Prostate gland (tissue), 2 donors: Measurements from ENCODE around the gene SYNPR. TPM values are rescaled to one million over a fixed set of nuclear protein-coding genes. Genes with fewer than 3 reads are reported as not detected.

ENCODE experiments used
- DNase-seq: peaks from one replicate; pipeline ENCODE4 v3.0.0-alpha.2; 2019; ENCODE audit warnings: low spot score
- H3K27ac ChIP-seq, 2 donors: fragments of 200-600 bp; sonication (generic); 2 replicates each; pipeline ENCODE4 v1.5.1; 2017 to 2019
- H3K27me3 ChIP-seq: fragments of 200-600 bp; sonication (generic); replicated peaks from 2 replicates; pipeline ENCODE4 v1.5.1; 2019; ENCODE audit not compliant: insufficient read depth
- H3K36me3 ChIP-seq, 2 donors: fragments of 200-600 bp; sonication (generic); 1 replicate in 1 of 2; 2 replicates in 1 of 2; pipeline versions ENCODE4 v1.5.1 to v1.8.1; 2017 to 2019
- H3K4me1 ChIP-seq: fragments of 200-600 bp; sonication (generic); replicated peaks from 2 replicates; pipeline ENCODE4 v1.5.1; 2019
- H3K4me3 ChIP-seq, 2 donors: fragments of 200-600 bp; sonication (generic); 2 replicates each; pipeline ENCODE4 v1.5.1; 2017 to 2019
- H3K9me3 ChIP-seq: fragments of 200-600 bp; sonication (generic); 2 replicates; pipeline ENCODE4 v1.5.1; 2017
- CTCF ChIP-seq, 4 experiments: fragments of 200-600 bp in 2 of 4; fragments of 450-650 bp in 2 of 4; sonication (generic) in 2 of 4; IDR thresholded peaks; 1 replicate in 3 of 4; 2 replicates in 1 of 4; pipeline ENCODE4 v1.5.1; 2016 to 2019; ENCODE audit warnings: antibody characterized with exemption in 4 of 4, mild to moderate bottlenecking in 2 of 4, moderate library complexity in 2 of 4
- POLR2A ChIP-seq: fragments of 450-650 bp; IDR thresholded peaks from one replicate; pipeline ENCODE4 v1.6.1; 2016; ENCODE audit warnings: antibody characterized with exemption, mild to moderate bottlenecking
- POLR2AphosphoS5 ChIP-seq: sonication (generic); formaldehyde crosslinking; IDR thresholded peaks from one replicate; pipeline ENCODE4 v1.6.1; 2017; ENCODE audit warnings: antibody characterized with exemption
- WGBS: methylation state at CpG from one replicate; pipeline ENCODE4 v1.1.5; 2018; 5-methylcytosine and 5-hydroxymethylcytosine counted together
- intact Hi-C: fragments of 100-400 bp; cut with DNase I; formaldehyde crosslinking; loops from one replicate; pipeline ENCODE4 v1.14.2; 2022
- total RNA-seq, 2 donors: library from RNA; depleted of rRNA; stranded (reverse); fragments of >200 nt; gene quantifications; one replicate each; pipeline ENCODE4 v1.1.0, GENCODE V29; 2016

Gene SYNPR
- total RNA-seq, 2 donors from 2014 or later, result not detected

- Histone ChIP-seq H3K27ac (no peak overlapping the region), H3K4me1 (no peaks in the 10 kb centered on the region), H3K27me3 (no peaks in the 10 kb centered on the region), H3K9me3 (no peaks in the 10 kb centered on the region), H3K36me3 (no peaks in the 10 kb centered on the region), H3K4me3 (no peak overlapping the region)
- TF ChIP-seq CTCF (IDR thresholded peaks at IDR 0.05) (no peak), POLR2AphosphoS5 (no peak), POLR2A (no peak)
- intact Hi-C loops, result no loop called here
- DNase-seq, result no peak
- 77% methylated on average over 3 of the region's 3 CpGs for WGBS
Observed at GRCh38 chr3:63387568-63387967, 109.5 kb downstream of the SYNPR start.

DNA sequence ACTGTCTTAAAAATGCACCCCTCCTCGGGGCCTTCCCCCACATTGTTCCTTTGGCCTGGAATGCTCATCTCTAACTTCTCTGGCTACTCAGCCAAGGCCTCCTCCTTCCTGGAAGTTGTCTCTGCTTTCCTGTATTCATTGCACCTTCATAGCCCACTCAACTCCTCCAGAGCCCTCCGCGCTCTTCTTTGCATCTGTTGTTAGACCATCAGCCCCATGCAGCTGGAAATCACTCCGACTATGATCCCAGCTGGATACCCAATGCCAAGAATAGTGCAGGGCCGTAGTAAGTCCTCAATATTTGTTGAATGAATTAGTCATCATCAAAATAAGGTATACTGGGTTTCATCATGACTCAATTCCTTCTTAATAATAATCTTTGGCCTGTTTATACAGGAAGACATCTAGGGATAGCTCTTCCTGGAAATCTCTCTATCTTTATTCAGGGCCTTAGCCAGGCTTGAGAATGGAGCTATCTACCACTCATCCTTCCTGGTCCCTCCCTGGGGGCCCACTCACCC is 112.7 kb downstream of the SYNPR start:
- Histone ChIP-seq H3K36me3 (no peaks in the 10 kb centered on the region), H3K9me3 (no peaks in the 10 kb centered on the region), H3K27me3 (no peaks in the 10 kb centered on the region), H3K4me1 (no peaks in the 10 kb centered on the region), H3K27ac (no peak overlapping the region), H3K4me3 (no peak overlapping the region)
- WGBS, result 81% methylated on average over 5 of the region's 5 CpGs
- TF ChIP-seq POLR2A (no peak), CTCF (IDR thresholded peaks at IDR 0.05) (no peak), POLR2AphosphoS5 (no peak)
- intact Hi-C loops, result no loop called here
- DNase-seq, result no peak

DNA sequence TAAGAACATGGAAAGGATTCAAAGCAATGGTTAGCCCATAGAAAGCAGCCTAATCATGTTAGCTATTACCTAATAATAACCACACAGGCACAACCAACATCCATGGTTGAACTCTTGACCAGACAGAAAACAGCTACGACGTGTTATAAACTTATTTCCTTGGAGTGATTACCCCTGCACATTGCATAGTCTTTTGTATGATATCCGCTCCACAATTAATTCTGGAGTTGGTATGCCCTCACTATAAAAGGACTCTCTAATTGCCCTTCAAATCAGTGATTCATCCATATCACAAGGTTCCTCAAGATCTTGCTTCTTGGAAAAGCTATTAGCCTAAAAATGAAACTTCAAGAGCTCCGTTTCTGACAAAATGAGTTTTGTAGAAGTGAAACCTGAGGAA is 117.9 kb downstream of the SYNPR start:
- no peak overlapping the region for H3K27ac ChIP-seq
- WGBS, result 84% methylated on average over 4 of the region's 4 CpGs
- H3K27me3 ChIP-seq, result no peaks in the 10 kb centered on the region
- H3K36me3 ChIP-seq, result no peaks in the 10 kb centered on the region
- intact Hi-C loops, result no loop called here
- no peaks in the 10 kb centered on the region for H3K4me1 ChIP-seq
- no peak for TF ChIP-seq CTCF (IDR thresholded peaks at IDR 0.05)
- TF ChIP-seq POLR2A, result no peak
- TF ChIP-seq POLR2AphosphoS5, result no peak
- H3K4me3 ChIP-seq, result no peak overlapping the region
- DNase-seq, result no peak
- H3K9me3 ChIP-seq, result no peaks in the 10 kb centered on the region

- TF ChIP-seq POLR2A (no peak), POLR2AphosphoS5 (no peak), CTCF (IDR thresholded peaks at IDR 0.05) (no peak)
- Histone ChIP-seq H3K36me3 (no peaks in the 10 kb centered on the region), H3K9me3 (no peaks in the 10 kb centered on the region), H3K27me3 (no peaks in the 10 kb centered on the region), H3K4me3 (no peak overlapping the region), H3K27ac (no peak overlapping the region), H3K4me1 (no peaks in the 10 kb centered on the region)
- 88% methylated on average over 6 of the region's 6 CpGs for WGBS
- no peak for DNase-seq
- intact Hi-C loops, result no loop called here
Observed at GRCh38 chr3:63400246-63400860, 122.2 kb downstream of the SYNPR start.

- no peak for DNase-seq
- no peaks in the 10 kb centered on the region for H3K27me3 ChIP-seq
- H3K9me3 ChIP-seq, result no peaks in the 10 kb centered on the region
- no peak overlapping the region for H3K27ac ChIP-seq
- TF ChIP-seq POLR2A, result no peak
- TF ChIP-seq POLR2AphosphoS5, result no peak
- TF ChIP-seq CTCF (IDR thresholded peaks at IDR 0.05), result no peak
- WGBS, result 82% methylated on average over 3 of the region's 3 CpGs
- no peaks in the 10 kb centered on the region for H3K36me3 ChIP-seq
- no peak overlapping the region for H3K4me3 ChIP-seq
- no peaks in the 10 kb centered on the region for H3K4me1 ChIP-seq
- intact Hi-C loops, result no loop called here
Observed at GRCh38 chr3:63405882-63406281, 127.8 kb downstream of the SYNPR start.
